H9 (cell line): Measurements from ENCODE around the gene C11orf16. TPM values are rescaled to one million over a fixed set of nuclear protein-coding genes. Genes with fewer than 3 reads are reported as not detected.

Source experiments
- DNase-seq: peaks from one replicate; pipeline ENCODE4 v3.0.0-alpha.2; 2017
- H2AFZ ChIP-seq: one replicate; pipeline ENCODE4 v1.6.1; 2013; ENCODE audit warnings: mild to moderate bottlenecking, low read length, control low read depth, moderate library complexity
- H2AK5ac ChIP-seq: 2 replicates; pipeline ENCODE4 v1.6.1; 2013; ENCODE audit warnings: low read length, control low read depth, mixed read lengths; ENCODE audit not compliant: insufficient read length
- H2BK120ac ChIP-seq: one replicate; pipeline ENCODE4 v1.6.1; 2013; ENCODE audit warnings: low read depth, mild to moderate bottlenecking, low read length, control low read depth, inconsistent platforms; ENCODE audit not compliant: poor library complexity, severe bottlenecking
- H2BK12ac ChIP-seq: 2 replicates; pipeline ENCODE4 v1.6.1; 2013; ENCODE audit warnings: low read length, control low read depth, mixed read lengths, low read depth; ENCODE audit not compliant: insufficient read length
- H2BK15ac ChIP-seq: 2 replicates; pipeline ENCODE4 v1.6.1; 2013; ENCODE audit warnings: low read depth, low read length, control low read depth
- H2BK20ac ChIP-seq: one replicate; pipeline ENCODE4 v1.6.1; 2013; ENCODE audit warnings: low read depth, mild to moderate bottlenecking, low read length, control low read depth, inconsistent platforms; ENCODE audit not compliant: poor library complexity, severe bottlenecking
- H2BK5ac ChIP-seq: 2 replicates; pipeline ENCODE4 v1.6.1; 2013; ENCODE audit warnings: low read length, control low read depth, mixed read lengths; ENCODE audit not compliant: insufficient read length
- H3K14ac ChIP-seq: 2 replicates; pipeline ENCODE4 v1.6.1; 2013; ENCODE audit warnings: low read length, control low read depth; ENCODE audit not compliant: insufficient read depth
- H3K18ac ChIP-seq: 2 replicates; pipeline ENCODE4 v1.6.1; 2013; ENCODE audit warnings: low read depth, mild to moderate bottlenecking, mixed read lengths, low read length, control low read depth; ENCODE audit not compliant: insufficient read length
- H3K23ac ChIP-seq: 2 replicates; pipeline ENCODE4 v1.6.1; 2013; ENCODE audit warnings: low read length, control low read depth, mixed read lengths, low read depth; ENCODE audit not compliant: insufficient read length
- H3K23me2 ChIP-seq: 2 replicates; pipeline ENCODE4 v1.6.1; 2013; ENCODE audit warnings: low read depth, mild to moderate bottlenecking, mixed read lengths, low read length, control low read depth; ENCODE audit not compliant: insufficient read length, poor library complexity, severe bottlenecking
- H3K27ac ChIP-seq: 2 replicates; pipeline ENCODE4 v1.5.1; 2013; ENCODE audit warnings: low read length, control low read depth, mixed read lengths, low read depth; ENCODE audit not compliant: insufficient read length
- H3K27me3 ChIP-seq: 2 replicates; pipeline ENCODE4 v1.6.1; 2013; ENCODE audit warnings: low read length, control low read depth, inconsistent platforms; ENCODE audit not compliant: insufficient read depth
- H3K4ac ChIP-seq: 2 replicates; pipeline ENCODE4 v1.6.1; 2013; ENCODE audit warnings: low read depth, mild to moderate bottlenecking, control low read depth, inconsistent platforms, low read length, moderate library complexity
- H3K4me1 ChIP-seq: 2 replicates; pipeline ENCODE4 v1.6.1; 2013; ENCODE audit warnings: low read length, control low read depth, inconsistent platforms; ENCODE audit not compliant: insufficient read depth
- H3K4me2 ChIP-seq: 2 replicates; pipeline ENCODE4 v1.6.1; 2013; ENCODE audit warnings: low read length, control low read depth, mixed read lengths; ENCODE audit not compliant: insufficient read length, insufficient read depth
- H3K56ac ChIP-seq: 2 replicates; pipeline ENCODE4 v1.6.1; 2013; ENCODE audit warnings: low read depth, mild to moderate bottlenecking, mixed read lengths, low read length, control low read depth; ENCODE audit not compliant: insufficient read length
- H3K79me1 ChIP-seq: 2 replicates; pipeline ENCODE4 v1.6.1; 2013; ENCODE audit warnings: low read depth, mild to moderate bottlenecking, moderate library complexity, low read length, control low read depth, inconsistent platforms; ENCODE audit not compliant: insufficient read depth, poor library complexity, severe bottlenecking
- H3K79me2 ChIP-seq: 2 replicates; pipeline ENCODE4 v1.6.1; 2013; ENCODE audit warnings: low read length, control low read depth, inconsistent platforms; ENCODE audit not compliant: insufficient read depth
- H3K9ac ChIP-seq: 2 replicates; pipeline ENCODE4 v1.6.1; 2013; ENCODE audit warnings: low read length, control low read depth, mixed read lengths; ENCODE audit not compliant: insufficient read length; ENCODE audit errors: extremely low read depth
- H3K9me3 ChIP-seq: one replicate; pipeline ENCODE4 v1.6.1; 2013; ENCODE audit warnings: low read depth, low read length, inconsistent platforms; ENCODE audit not compliant: control insufficient read depth
- H3T11ph ChIP-seq: one replicate; pipeline ENCODE4 v1.6.1; 2013; ENCODE audit warnings: mild to moderate bottlenecking, low read length, control low read depth, inconsistent platforms
- H4K20me1 ChIP-seq: one replicate; pipeline ENCODE4 v1.6.1; 2013; ENCODE audit not compliant: control insufficient read depth, insufficient read length, insufficient read depth
- H4K5ac ChIP-seq: 2 replicates; pipeline ENCODE4 v1.6.1; 2013; ENCODE audit warnings: low read depth, mild to moderate bottlenecking, mixed read lengths, low read length, control low read depth; ENCODE audit not compliant: insufficient read length
- H4K8ac ChIP-seq: replicated peaks from 2 replicates; pipeline ENCODE4 v1.6.1; 2013; ENCODE audit warnings: low read length, control low read depth, mixed read lengths, low read depth; ENCODE audit not compliant: insufficient read length
- H4K91ac ChIP-seq: 2 replicates; pipeline ENCODE4 v1.6.1; 2013; ENCODE audit warnings: low read depth, mild to moderate bottlenecking, moderate library complexity, mixed read lengths, low read length, control low read depth; ENCODE audit not compliant: insufficient read length
- H3K27ac Mint-ChIP-seq, 3 experiments: 2 replicates in 2 of 3; 3 replicates in 1 of 3; pipeline ENCODE4 v1.8.0; 2020 to 2021; ENCODE audit warnings: mixed read lengths in 3 of 3, mild to moderate bottlenecking in 1 of 3, moderate library complexity in 1 of 3
- H3K27me3 Mint-ChIP-seq: 2 replicates; pipeline ENCODE4 v1.8.0; 2021; ENCODE audit warnings: low read depth, mild to moderate bottlenecking, moderate library complexity, mixed read lengths
- H3K36me3 Mint-ChIP-seq, 3 experiments: 2 replicates in 2 of 3; 3 replicates in 1 of 3; pipeline ENCODE4 v1.8.0; 2020 to 2021; ENCODE audit warnings: low read depth in 3 of 3, mixed read lengths in 3 of 3; ENCODE audit not compliant: insufficient read depth in 1 of 3
- H3K4me1 Mint-ChIP-seq, 2 experiments: 2 replicates each; pipeline ENCODE4 v1.8.0; 2020; ENCODE audit warnings: mixed read lengths in 2 of 2
- H3K4me3 Mint-ChIP-seq, 2 experiments: 2 replicates in 1 of 2; 3 replicates in 1 of 2; pipeline ENCODE4 v1.8.0; 2020 to 2021; ENCODE audit warnings: mild to moderate bottlenecking in 2 of 2, mixed read lengths in 2 of 2, moderate library complexity in 1 of 2
- H3K9me3 Mint-ChIP-seq, 2 experiments: 2 replicates in 1 of 2; 3 replicates in 1 of 2; pipeline ENCODE4 v1.8.0; 2020; ENCODE audit warnings: mild to moderate bottlenecking in 2 of 2, mixed read lengths in 2 of 2, moderate library complexity in 1 of 2
- WGBS: extraction: QIAGEN DNeasy Blood & Tissue Kit; methylation state at CpG from one replicate; pipeline ENCODE4 v1.1.7; 2013; ENCODE audit warnings: missing lambda C conversion rate, low lambda C conversion rate, mixed read lengths; ENCODE audit not compliant: insufficient read length; ENCODE audit errors: extremely low coverage; 5-methylcytosine and 5-hydroxymethylcytosine counted together
- total RNA-seq: library from RNA; stranded (reverse); gene quantifications from 2 replicates; pipeline ENCODE4 v1.2.1, GENCODE V29; 2021
- TF ChIP-seq, protein P1 (sequence below): fragments of 200-600 bp; sonication (generic); conservative IDR thresholded peaks from 3 replicates; pipeline ENCODE4 v1.8.0; 2021; ENCODE audit warnings: antibody characterized with exemption, mild to moderate bottlenecking

C11orf16 gene
- total RNA-seq, 1 experiment from 2014 or later = 0.15 TPM

DNA sequence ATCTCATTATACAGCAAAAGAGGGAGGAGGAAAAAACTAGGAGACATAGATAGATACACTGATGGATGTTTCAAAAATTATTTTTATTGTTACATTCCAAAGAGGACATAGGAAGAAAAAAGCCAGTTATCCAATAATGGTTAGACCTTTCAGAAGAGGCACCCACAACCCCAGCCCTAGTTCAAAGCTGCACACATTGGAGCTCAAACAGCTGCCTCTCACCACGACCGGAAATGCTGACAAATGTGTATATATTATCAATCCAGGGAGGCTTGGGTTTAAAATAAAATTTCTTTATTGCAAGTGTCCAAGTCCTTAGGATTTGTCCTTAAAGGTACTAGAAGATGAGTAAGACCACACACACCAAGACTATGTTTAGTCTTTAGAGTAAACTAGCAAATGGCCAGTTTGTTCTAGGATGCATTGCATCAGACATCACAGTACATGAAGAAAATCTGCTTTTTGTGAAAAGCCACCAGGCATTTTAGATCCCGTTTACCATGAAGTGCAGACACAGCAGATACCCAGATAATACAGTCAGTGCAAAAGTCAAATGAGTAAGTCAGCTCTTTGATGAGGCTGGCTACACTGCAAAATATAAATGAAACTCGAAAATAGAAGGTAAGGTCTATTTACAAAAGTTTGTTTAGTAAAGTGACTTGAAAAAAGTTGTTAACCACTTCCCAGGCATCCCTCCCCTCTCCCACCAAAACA lies 14.6 kb upstream of the C11orf16 start:
- H4K8ac ChIP-seq = no peak overlapping the region
- TF ChIP-seq, protein P1, sequence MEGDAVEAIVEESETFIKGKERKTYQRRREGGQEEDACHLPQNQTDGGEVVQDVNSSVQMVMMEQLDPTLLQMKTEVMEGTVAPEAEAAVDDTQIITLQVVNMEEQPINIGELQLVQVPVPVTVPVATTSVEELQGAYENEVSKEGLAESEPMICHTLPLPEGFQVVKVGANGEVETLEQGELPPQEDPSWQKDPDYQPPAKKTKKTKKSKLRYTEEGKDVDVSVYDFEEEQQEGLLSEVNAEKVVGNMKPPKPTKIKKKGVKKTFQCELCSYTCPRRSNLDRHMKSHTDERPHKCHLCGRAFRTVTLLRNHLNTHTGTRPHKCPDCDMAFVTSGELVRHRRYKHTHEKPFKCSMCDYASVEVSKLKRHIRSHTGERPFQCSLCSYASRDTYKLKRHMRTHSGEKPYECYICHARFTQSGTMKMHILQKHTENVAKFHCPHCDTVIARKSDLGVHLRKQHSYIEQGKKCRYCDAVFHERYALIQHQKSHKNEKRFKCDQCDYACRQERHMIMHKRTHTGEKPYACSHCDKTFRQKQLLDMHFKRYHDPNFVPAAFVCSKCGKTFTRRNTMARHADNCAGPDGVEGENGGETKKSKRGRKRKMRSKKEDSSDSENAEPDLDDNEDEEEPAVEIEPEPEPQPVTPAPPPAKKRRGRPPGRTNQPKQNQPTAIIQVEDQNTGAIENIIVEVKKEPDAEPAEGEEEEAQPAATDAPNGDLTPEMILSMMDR = no peak
- no peaks in the 10 kb centered on the region for H3K27me3 ChIP-seq
- Mint-ChIP-seq H3K27ac (no peak overlapping the region), H3K4me1 (peaks cover 6 to 7% of the 10 kb centered on the region in 2 experiments; a peak in 3 of 4 replicates), H3K27me3 (no peaks in the 10 kb centered on the region), H3K36me3 (peaks cover 0 to 22% (median 0%) of the 10 kb centered on the region in 3 experiments; a peak in 4 of 7 replicates), H3K9me3 (no peaks in the 10 kb centered on the region; a peak in 1 of 5 replicates), H3K4me3 (no peak overlapping the region)
- no peak overlapping the region for H4K91ac ChIP-seq
- no peak overlapping the region for H2BK20ac ChIP-seq
- no peak for DNase-seq
- no peak overlapping the region for H3K27ac ChIP-seq
- no peaks in the 10 kb centered on the region for H3K4me1 ChIP-seq
- no peak overlapping the region for H2BK120ac ChIP-seq
- no peak overlapping the region for H3K4ac ChIP-seq
- no peaks in the 10 kb centered on the region for H3K79me1 ChIP-seq
- H3K9me3 ChIP-seq = no peaks in the 10 kb centered on the region
- H3T11ph ChIP-seq = no peak overlapping the region
- H4K20me1 ChIP-seq = peaks cover 3% of the 10 kb centered on the region
- H3K4me2 ChIP-seq = no peak overlapping the region
- H2BK15ac ChIP-seq = no peak overlapping the region
- no peak overlapping the region for H2AFZ ChIP-seq
- no peak overlapping the region for H2BK12ac ChIP-seq
- H2AK5ac ChIP-seq = no peak overlapping the region
- no peak overlapping the region for H3K18ac ChIP-seq
- no peak overlapping the region for H3K14ac ChIP-seq
- H2BK5ac ChIP-seq = no peak overlapping the region
- H4K5ac ChIP-seq = no peak overlapping the region
- H3K23me2 ChIP-seq = no peaks in the 10 kb centered on the region
- H3K9ac ChIP-seq = no peak overlapping the region
- no CpG with 5 or more reads among the region's 4 CpGs for WGBS
- no peak overlapping the region for H3K56ac ChIP-seq
- H3K23ac ChIP-seq = no peak overlapping the region
- no peaks in the 10 kb centered on the region for H3K79me2 ChIP-seq
